SJCRH30 (cell line): ENCODE measurements around the gene RIMBP2. TPM values are rescaled to one million over a fixed set of nuclear protein-coding genes. Genes with fewer than 3 reads are reported as not detected.

Experiments used
- DNase-seq, 2 experiments: peaks; one replicate each; pipeline ENCODE4 v3.0.0-alpha.2; 2015 to 2020
- H3K27ac ChIP-seq: fragments of 250-450 bp; sonication (Bioruptor Pico); 2 replicates; pipeline ENCODE4 v1.5.1; 2020; ENCODE audit warnings: mild to moderate bottlenecking, moderate library complexity
- H3K27me3 ChIP-seq: fragments of 250-450 bp; sonication (Bioruptor Pico); 2 replicates; pipeline ENCODE4 v1.5.1; 2020; ENCODE audit warnings: mild to moderate bottlenecking, moderate library complexity
- H3K36me3 ChIP-seq: fragments of 250-450 bp; sonication (Bioruptor Pico); 2 replicates; pipeline ENCODE4 v1.5.1; 2020; ENCODE audit warnings: mild to moderate bottlenecking, moderate library complexity
- H3K4me1 ChIP-seq: fragments of 250-450 bp; sonication (Bioruptor Pico); 2 replicates; pipeline ENCODE4 v1.5.1; 2020; ENCODE audit warnings: mild to moderate bottlenecking, moderate library complexity
- H3K4me3 ChIP-seq: fragments of 250-450 bp; sonication (Bioruptor Pico); 2 replicates; pipeline ENCODE4 v1.5.1; 2020; ENCODE audit warnings: mild to moderate bottlenecking, moderate library complexity
- H3K9me3 ChIP-seq: fragments of 250-450 bp; sonication (Bioruptor Pico); replicated peaks from 2 replicates; pipeline ENCODE4 v1.5.1; 2020; ENCODE audit warnings: mild to moderate bottlenecking, moderate library complexity
- total RNA-seq: library from RNA; depleted of rRNA; stranded (reverse); fragments of >200 nt; shearing (Covaris generic); gene quantifications from 2 replicates; pipeline ENCODE4 v1.2.3, GENCODE V29; 2014

RIMBP2 gene
- total RNA-seq, 1 experiment from 2014 or later = not detected

- H3K36me3 ChIP-seq = no peaks in the 10 kb centered on the region
- no peaks in the 10 kb centered on the region for H3K4me1 ChIP-seq
- no peak for DNase-seq
- H3K27me3 ChIP-seq = peaks cover 10% of the 10 kb centered on the region; the same call in 1 of the 2 replicates
- H3K9me3 ChIP-seq = no peaks in the 10 kb centered on the region
- no peak overlapping the region for H3K27ac ChIP-seq
- H3K4me3 ChIP-seq = no peak overlapping the region
Observed at GRCh38 chr12:130491421-130492357, 224.4 kb downstream of the RIMBP2 start.

- Histone ChIP-seq H3K4me3 (no peak overlapping the region), H3K9me3 (no peaks in the 10 kb centered on the region), H3K27ac (no peak overlapping the region), H3K27me3 (peaks cover 10% of the 10 kb centered on the region; the same call in 1 of the 2 replicates), H3K4me1 (no peaks in the 10 kb centered on the region), H3K36me3 (no peaks in the 10 kb centered on the region)
- no peak for DNase-seq
Observed at GRCh38 chr12:130490674-130491073, 225.4 kb downstream of the RIMBP2 start.

- Histone ChIP-seq H3K9me3 (no peaks in the 10 kb centered on the region), H3K27me3 (peaks cover 10% of the 10 kb centered on the region; the same call in 1 of the 2 replicates), H3K27ac (no peak overlapping the region), H3K36me3 (no peaks in the 10 kb centered on the region), H3K4me3 (no peak overlapping the region), H3K4me1 (no peaks in the 10 kb centered on the region)
- DNase-seq = no peak
Observed at GRCh38 chr12:130489293-130489692, 226.8 kb downstream of the RIMBP2 start.

GRCh38 chr12:130488358-130488710, 227.8 kb downstream of the RIMBP2 start:
- H3K27me3 ChIP-seq = peaks cover 10% of the 10 kb centered on the region; the same call in 1 of the 2 replicates
- no peaks in the 10 kb centered on the region for H3K4me1 ChIP-seq
- no peak overlapping the region for H3K27ac ChIP-seq
- H3K9me3 ChIP-seq = no peaks in the 10 kb centered on the region
- no peak for DNase-seq
- no peaks in the 10 kb centered on the region for H3K36me3 ChIP-seq
- H3K4me3 ChIP-seq = no peak overlapping the region

- Histone ChIP-seq H3K4me3 (no peak overlapping the region), H3K9me3 (no peaks in the 10 kb centered on the region)
Observed at GRCh38 chr12:130487636-130488357, 228.3 kb downstream of the RIMBP2 start.

GRCh38 chr12:130486891-130487416, 229.1 kb downstream of the RIMBP2 start:
- H3K36me3 ChIP-seq = no peaks in the 10 kb centered on the region
- no peak overlapping the region for H3K27ac ChIP-seq
- H3K4me3 ChIP-seq = no peak overlapping the region
- H3K9me3 ChIP-seq = no peaks in the 10 kb centered on the region
- H3K27me3 ChIP-seq = peaks cover 10% of the 10 kb centered on the region; the same call in 1 of the 2 replicates
- no peaks in the 10 kb centered on the region for H3K4me1 ChIP-seq
- DNase-seq = no peak

More at GRCh38 chr12:130487636-130488357, 228.3 kb downstream of the RIMBP2 start:
- peaks cover 10% of the 10 kb centered on the region; the same call in 1 of the 2 replicates for H3K27me3 ChIP-seq
- H3K4me1 ChIP-seq = no peaks in the 10 kb centered on the region
- no peak for DNase-seq
- no peak overlapping the region for H3K27ac ChIP-seq
- H3K36me3 ChIP-seq = no peaks in the 10 kb centered on the region

- Histone ChIP-seq H3K27ac (no peak overlapping the region), H3K4me3 (no peak overlapping the region), H3K9me3 (no peaks in the 10 kb centered on the region), H3K27me3 (peaks cover 3% of the 10 kb centered on the region; the same call in 1 of the 2 replicates), H3K36me3 (no peaks in the 10 kb centered on the region), H3K4me1 (no peaks in the 10 kb centered on the region)
- no peak for DNase-seq
Observed at GRCh38 chr12:130486146-130486435, 230.0 kb downstream of the RIMBP2 start.

GRCh38 chr12:130485291-130486145, 230.6 kb downstream of the RIMBP2 start:
- no peaks in the 10 kb centered on the region for H3K9me3 ChIP-seq
- no peak overlapping the region for H3K27ac ChIP-seq
- H3K27me3 ChIP-seq = no peaks in the 10 kb centered on the region
- no peaks in the 10 kb centered on the region for H3K4me1 ChIP-seq
- H3K36me3 ChIP-seq = no peaks in the 10 kb centered on the region
- no peak for DNase-seq
- no peak overlapping the region for H3K4me3 ChIP-seq

GRCh38 chr12:130484221-130484620, 231.9 kb downstream of the RIMBP2 start:
- no peak overlapping the region for H3K27ac ChIP-seq
- no peak for DNase-seq

GRCh38 chr12:130483616-130484180, 232.4 kb downstream of the RIMBP2 start:
- no peak overlapping the region for H3K4me3 ChIP-seq
- H3K4me1 ChIP-seq = no peaks in the 10 kb centered on the region
- no peak overlapping the region for H3K27ac ChIP-seq
- no peak for DNase-seq
- H3K9me3 ChIP-seq = no peaks in the 10 kb centered on the region
- H3K27me3 ChIP-seq = peaks cover 8% of the 10 kb centered on the region; the same call in 1 of the 2 replicates
- no peaks in the 10 kb centered on the region for H3K36me3 ChIP-seq

More at GRCh38 chr12:130484221-130484620, 231.9 kb downstream of the RIMBP2 start:
- Histone ChIP-seq H3K4me3 (no peak overlapping the region), H3K27me3 (0 out of 2 replicates have a peak, but pooled peaks cover 3% of the 10 kb centered on the region), H3K36me3 (no peaks in the 10 kb centered on the region), H3K4me1 (no peaks in the 10 kb centered on the region), H3K9me3 (no peaks in the 10 kb centered on the region)

GRCh38 chr12:130482448-130482847, 233.7 kb downstream of the RIMBP2 start:
- Histone ChIP-seq H3K9me3 (no peaks in the 10 kb centered on the region), H3K4me1 (no peaks in the 10 kb centered on the region), H3K27ac (no peak overlapping the region), H3K36me3 (no peaks in the 10 kb centered on the region), H3K4me3 (no peak overlapping the region), H3K27me3 (peaks cover 10% of the 10 kb centered on the region; the same call in 1 of the 2 replicates)
- no peak for DNase-seq

- Histone ChIP-seq H3K27me3 (peaks cover 12% of the 10 kb centered on the region; the same call in 1 of the 2 replicates), H3K36me3 (no peaks in the 10 kb centered on the region), H3K9me3 (no peaks in the 10 kb centered on the region), H3K4me1 (no peaks in the 10 kb centered on the region), H3K27ac (no peak overlapping the region), H3K4me3 (no peak overlapping the region)
- no peak for DNase-seq
Observed at GRCh38 chr12:130481392-130481879, 234.7 kb downstream of the RIMBP2 start.

GRCh38 chr12:130480887-130481286, 235.2 kb downstream of the RIMBP2 start:
- H3K36me3 ChIP-seq = no peaks in the 10 kb centered on the region
- no peak for DNase-seq
- H3K4me1 ChIP-seq = no peaks in the 10 kb centered on the region
- H3K4me3 ChIP-seq = no peak overlapping the region
- no peak overlapping the region for H3K27ac ChIP-seq
- peaks cover 12% of the 10 kb centered on the region; the same call in 1 of the 2 replicates for H3K27me3 ChIP-seq
- H3K9me3 ChIP-seq = no peaks in the 10 kb centered on the region

GRCh38 chr12:130480231-130480630, 235.9 kb downstream of the RIMBP2 start:
- H3K27ac ChIP-seq = no peak overlapping the region
- DNase-seq = no peak
- H3K4me1 ChIP-seq = no peaks in the 10 kb centered on the region
- no peaks in the 10 kb centered on the region for H3K36me3 ChIP-seq
- no peak overlapping the region for H3K4me3 ChIP-seq
- no peaks in the 10 kb centered on the region for H3K9me3 ChIP-seq
- peaks cover 12% of the 10 kb centered on the region; the same call in 1 of the 2 replicates for H3K27me3 ChIP-seq
